GM06990 (cell line): ENCODE measurements around the gene IL20RA.
"Not testable (repeated sequence)": the region's sequence is repeated elsewhere in the genome, so short reads cannot be mapped to it uniquely, and the experiment has no call there.

ENCODE experiments used
- DNase-seq: peaks from one replicate; pipeline ENCODE4 v3.0.0-alpha.2; 2011; ENCODE audit not compliant: insufficient read length; ENCODE audit errors: extremely low read depth
- H3K27me3 ChIP-seq: replicated peaks from 2 replicates; pipeline ENCODE4 v1.6.0; 2011; ENCODE audit warnings: low read length; ENCODE audit not compliant: control insufficient read depth, insufficient read depth
- H3K36me3 ChIP-seq: 2 replicates; pipeline ENCODE4 v1.5.1; 2011; ENCODE audit warnings: low read length; ENCODE audit not compliant: control insufficient read depth, insufficient read depth
- H3K4me3 ChIP-seq: replicated peaks from 2 replicates; pipeline ENCODE4 v1.5.1; 2011; ENCODE audit warnings: low read depth, mild to moderate bottlenecking, control low read depth, low read length
- TF ChIP-seq, protein P1 (sequence below): IDR thresholded peaks from 2 replicates; pipeline ENCODE4 v1.5.1; 2011; ENCODE audit warnings: low read length, control low read depth, mild to moderate bottlenecking, inconsistent platforms; ENCODE audit not compliant: insufficient read depth, poor library complexity, severe bottlenecking

Gene IL20RA

DNA sequence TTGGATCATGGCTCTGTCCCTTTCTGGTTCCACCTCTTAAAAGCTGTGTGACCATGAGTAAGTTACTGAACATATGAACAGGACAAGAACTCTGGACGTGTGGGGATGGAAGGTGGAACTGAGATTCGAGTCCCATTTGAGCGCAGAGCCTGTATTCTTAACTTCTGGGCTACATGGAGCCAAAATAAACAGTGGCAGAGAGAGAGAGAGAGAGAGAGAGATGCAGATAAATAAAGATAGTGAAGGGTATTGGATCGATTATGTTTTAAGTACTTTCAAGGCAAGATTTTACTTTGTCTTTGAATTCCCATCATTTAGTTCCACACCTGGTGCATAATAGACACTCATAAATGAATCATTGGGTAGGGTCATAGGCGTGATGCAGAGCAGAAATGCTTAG is 82.9 kb downstream of the IL20RA start:
- TF ChIP-seq, protein P1, sequence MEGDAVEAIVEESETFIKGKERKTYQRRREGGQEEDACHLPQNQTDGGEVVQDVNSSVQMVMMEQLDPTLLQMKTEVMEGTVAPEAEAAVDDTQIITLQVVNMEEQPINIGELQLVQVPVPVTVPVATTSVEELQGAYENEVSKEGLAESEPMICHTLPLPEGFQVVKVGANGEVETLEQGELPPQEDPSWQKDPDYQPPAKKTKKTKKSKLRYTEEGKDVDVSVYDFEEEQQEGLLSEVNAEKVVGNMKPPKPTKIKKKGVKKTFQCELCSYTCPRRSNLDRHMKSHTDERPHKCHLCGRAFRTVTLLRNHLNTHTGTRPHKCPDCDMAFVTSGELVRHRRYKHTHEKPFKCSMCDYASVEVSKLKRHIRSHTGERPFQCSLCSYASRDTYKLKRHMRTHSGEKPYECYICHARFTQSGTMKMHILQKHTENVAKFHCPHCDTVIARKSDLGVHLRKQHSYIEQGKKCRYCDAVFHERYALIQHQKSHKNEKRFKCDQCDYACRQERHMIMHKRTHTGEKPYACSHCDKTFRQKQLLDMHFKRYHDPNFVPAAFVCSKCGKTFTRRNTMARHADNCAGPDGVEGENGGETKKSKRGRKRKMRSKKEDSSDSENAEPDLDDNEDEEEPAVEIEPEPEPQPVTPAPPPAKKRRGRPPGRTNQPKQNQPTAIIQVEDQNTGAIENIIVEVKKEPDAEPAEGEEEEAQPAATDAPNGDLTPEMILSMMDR: no peak
- Histone ChIP-seq H3K27me3 (no peaks in the 10 kb centered on the region), H3K4me3 (no peak overlapping the region), H3K36me3 (no peaks in the 10 kb centered on the region)
- no peak for DNase-seq

DNA sequence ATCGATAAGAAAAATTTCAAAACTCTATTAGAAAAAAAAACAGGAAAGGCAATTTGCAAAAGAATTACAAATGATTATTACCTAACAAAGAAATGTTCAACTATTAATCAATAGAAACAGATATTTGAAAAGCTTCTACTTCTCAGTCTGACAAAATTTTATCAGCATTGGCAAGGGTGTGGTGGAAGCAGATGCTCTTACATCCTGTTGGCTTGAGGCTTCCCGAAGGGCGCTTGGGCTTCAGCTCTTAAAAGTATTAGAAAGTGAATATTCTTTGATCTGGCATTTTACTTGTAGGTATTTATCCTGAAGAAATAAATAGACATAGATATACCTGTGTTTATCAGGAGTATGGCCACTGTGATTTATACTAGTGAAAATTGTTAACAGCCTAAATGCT is 84.0 kb downstream of the IL20RA start:
- Histone ChIP-seq H3K36me3 (no peaks in the 10 kb centered on the region), H3K27me3 (no peaks in the 10 kb centered on the region), H3K4me3 (no peak overlapping the region)
- DNase-seq: no peak
- TF ChIP-seq, protein P1: no peak

DNA sequence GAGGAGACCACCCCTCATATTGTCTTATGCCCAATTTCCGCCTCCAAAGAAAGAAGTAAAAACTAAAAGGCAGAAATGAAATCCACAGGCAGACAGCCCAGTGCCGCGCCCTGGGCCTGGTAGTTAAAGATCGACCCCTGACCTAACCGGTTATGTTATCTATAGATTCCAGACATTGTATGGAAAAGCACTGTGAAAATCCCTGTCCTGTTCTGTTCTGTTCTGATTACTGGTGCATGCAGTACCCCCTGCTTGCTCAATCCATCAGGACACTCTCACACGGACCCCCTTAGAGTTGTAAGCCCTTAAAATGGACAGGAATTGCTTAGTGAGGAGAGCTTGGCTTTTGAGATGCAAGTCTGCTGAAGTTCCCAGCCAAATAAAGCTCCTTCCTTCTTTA is 84.8 kb downstream of the IL20RA start:
- not testable (repeated sequence) for H3K27me3 ChIP-seq, H3K4me3 ChIP-seq, DNase-seq, H3K36me3 ChIP-seq

DNA sequence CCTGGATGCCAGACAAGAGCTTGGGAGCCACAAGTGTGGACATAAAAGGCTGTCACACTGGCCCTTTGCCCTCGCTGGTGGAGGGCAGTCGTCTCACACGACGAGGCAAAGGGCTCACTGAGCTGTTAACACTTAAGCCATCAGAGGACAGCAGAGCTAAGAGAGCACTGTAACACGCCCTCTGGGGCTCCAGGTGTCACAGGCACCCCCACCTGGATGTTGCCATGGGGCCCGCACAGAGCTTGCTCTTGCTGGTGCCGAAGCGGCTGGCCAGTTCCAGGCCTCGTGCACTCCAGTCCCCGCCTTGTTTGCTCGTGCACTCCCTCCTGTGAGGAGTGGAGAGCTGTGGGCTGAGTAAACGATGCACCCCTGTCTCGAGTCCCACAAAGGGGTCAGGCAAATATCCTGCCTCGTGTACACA is 85.3 kb downstream of the IL20RA start:
- no peak for DNase-seq
- TF ChIP-seq, protein P1: no peak
- H3K36me3 ChIP-seq: no peaks in the 10 kb centered on the region

DNA sequence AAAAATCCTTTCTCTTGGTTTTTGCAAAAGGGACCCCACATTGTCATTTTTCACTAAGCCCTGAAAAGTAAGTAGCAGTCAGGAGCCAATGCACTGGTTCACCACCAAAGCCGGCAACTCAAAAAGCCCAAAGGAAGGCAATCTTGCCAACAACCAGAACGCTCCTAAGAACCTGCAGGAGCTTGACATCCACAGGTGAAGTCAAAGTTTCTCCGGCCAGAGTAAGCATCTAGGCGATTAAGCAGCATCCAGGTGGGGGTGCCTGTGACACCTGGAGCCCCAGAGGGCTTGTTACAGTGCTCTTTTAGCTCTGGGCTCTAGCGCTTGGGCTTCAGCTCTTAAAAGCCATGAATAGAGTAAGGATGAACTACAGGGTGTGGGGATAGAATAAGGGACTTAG is 86.6 kb downstream of the IL20RA start:
- no peaks in the 10 kb centered on the region for H3K36me3 ChIP-seq
- TF ChIP-seq, protein P1: no peak
- H3K4me3 ChIP-seq: no peak overlapping the region
- DNase-seq: no peak
- H3K27me3 ChIP-seq: no peaks in the 10 kb centered on the region

More for the DNA sequence above, 85.3 kb downstream of the IL20RA start:
- Histone ChIP-seq H3K4me3 (no peak overlapping the region), H3K27me3 (no peaks in the 10 kb centered on the region)

DNA sequence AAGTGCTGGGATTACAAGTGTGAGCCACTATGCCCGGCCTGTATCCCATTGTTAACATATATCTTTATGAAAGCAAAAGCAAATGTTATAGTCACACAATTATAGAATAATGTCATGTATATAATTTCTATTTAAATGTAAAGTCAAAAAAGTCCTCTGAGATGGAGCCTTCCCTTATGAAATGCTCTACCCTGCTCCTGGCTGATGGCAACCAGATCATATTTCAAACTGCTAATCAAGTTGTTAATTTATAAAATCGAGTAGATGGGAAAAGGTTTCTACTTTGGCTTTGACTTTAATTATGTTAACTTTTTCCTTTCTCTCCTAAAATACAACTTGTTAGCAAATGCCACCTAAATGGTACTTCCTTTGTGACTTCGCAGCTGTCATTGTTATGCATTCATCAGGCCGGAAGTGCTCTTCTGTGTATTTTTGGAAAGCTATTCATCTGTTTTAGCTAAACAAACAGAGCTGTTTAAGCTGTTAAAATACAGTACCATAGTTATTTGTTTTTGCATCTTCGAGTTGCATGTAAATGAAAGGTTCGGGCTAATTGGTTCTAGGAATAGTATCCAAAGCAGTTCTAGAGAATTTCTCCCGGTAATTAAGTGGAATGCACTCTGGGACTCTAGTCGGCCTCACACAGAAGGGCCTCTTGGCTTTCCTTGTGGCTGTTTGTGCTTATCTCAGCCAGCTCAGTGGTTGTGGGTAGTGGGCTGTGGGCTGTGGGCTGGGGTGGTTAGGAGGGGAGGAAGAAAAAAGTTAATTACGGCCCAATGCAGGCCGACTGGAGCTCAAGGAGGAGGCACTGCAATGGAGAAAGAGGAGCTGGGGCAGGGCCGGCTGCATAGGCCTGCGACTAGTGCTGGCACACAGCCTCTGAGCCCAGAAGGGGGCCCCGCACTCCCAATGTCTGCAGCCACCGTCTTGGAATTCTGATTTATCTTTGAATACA is 87.9 kb downstream of the IL20RA start:
- Histone ChIP-seq H3K27me3 (no peaks in the 10 kb centered on the region), H3K4me3 (no peak overlapping the region), H3K36me3 (no peaks in the 10 kb centered on the region)
- TF ChIP-seq, protein P1: no peak
- no peak for DNase-seq
